Adrenal gland (tissue), 5 donors: Measurements from ENCODE around the gene METTL13.
A peak's percentile ranks its signal among the peaks of the same experiment; 100 is the strongest.

Source experiments
- POLR2A ChIP-seq, 2 donors: fragments of 450-650 bp; IDR thresholded peaks; one replicate each; pipeline ENCODE4 v1.6.1; 2017; ENCODE audit warnings: antibody characterized with exemption in 2 of 2, mild to moderate bottlenecking in 2 of 2, moderate library complexity in 1 of 2
- TF ChIP-seq, protein P1 (sequence below), 6 experiments: fragments of 450-650 bp in 4 of 6; fragments of 200-600 bp in 2 of 6; sonication (generic) in 1 of 6; IDR thresholded peaks; 1 replicate in 5 of 6; 2 replicates in 1 of 6; pipeline versions ENCODE4 v1.5.1 to v1.8.0; 2016 to 2021; ENCODE audit warnings: antibody characterized with exemption in 6 of 6, mild to moderate bottlenecking in 2 of 6, moderate library complexity in 1 of 6
- donor health status: DM: no; HTN: no; CAD: no.

DNA sequence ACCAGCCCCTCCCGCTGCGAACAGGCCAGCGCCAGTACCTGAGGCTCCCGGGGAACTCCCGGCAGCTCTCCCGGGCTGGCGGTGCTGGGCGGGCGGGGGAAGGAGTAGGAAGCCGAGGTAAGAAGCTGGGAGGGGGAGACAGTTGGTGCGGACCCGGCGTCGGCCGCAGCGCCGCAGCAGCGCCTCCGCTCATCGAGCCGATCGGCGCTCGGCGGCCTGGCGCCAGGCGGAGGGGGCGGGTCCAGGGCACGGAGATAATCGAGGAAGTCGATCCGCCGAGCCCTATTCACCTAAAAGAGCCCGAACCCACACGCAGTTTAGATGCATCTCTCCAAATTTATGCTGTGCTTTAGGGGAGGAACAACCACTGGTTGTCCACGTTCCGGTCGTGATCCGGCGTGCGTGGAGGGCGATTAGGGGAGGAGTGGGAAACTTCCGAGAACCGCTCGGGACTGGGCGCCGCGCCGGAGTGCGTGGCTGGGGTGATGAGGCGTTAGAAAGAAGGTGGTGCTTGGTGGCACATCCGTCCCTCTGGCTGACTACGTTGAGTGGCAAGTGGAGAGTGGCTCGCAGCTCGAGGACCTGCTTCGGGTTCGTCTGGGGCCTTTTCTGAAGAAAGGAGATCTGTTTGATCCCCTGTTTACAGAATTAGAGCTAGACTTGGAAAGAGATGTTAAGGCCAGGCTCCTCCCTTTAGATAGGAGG is 39.4 kb upstream of the METTL13 start, which contains the start of gene VAMP4:
- TF ChIP-seq, protein P1, sequence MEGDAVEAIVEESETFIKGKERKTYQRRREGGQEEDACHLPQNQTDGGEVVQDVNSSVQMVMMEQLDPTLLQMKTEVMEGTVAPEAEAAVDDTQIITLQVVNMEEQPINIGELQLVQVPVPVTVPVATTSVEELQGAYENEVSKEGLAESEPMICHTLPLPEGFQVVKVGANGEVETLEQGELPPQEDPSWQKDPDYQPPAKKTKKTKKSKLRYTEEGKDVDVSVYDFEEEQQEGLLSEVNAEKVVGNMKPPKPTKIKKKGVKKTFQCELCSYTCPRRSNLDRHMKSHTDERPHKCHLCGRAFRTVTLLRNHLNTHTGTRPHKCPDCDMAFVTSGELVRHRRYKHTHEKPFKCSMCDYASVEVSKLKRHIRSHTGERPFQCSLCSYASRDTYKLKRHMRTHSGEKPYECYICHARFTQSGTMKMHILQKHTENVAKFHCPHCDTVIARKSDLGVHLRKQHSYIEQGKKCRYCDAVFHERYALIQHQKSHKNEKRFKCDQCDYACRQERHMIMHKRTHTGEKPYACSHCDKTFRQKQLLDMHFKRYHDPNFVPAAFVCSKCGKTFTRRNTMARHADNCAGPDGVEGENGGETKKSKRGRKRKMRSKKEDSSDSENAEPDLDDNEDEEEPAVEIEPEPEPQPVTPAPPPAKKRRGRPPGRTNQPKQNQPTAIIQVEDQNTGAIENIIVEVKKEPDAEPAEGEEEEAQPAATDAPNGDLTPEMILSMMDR (IDR thresholded peaks at IDR 0.05): peak in 2 of 6 experiments; percentile 6 to 25
- peak; percentile 72 to 94 for TF ChIP-seq POLR2A (IDR thresholded peaks at IDR 0.05)
